HG02885 (cell line): Measurements from ENCODE around the gene TCEANC2.
"Not testable (repeated sequence)": the region's sequence is repeated elsewhere in the genome, so short reads cannot be mapped to it uniquely, and the experiment has no call there.

Experiments
- ATAC-seq: cut with Tn5 transposase; IDR thresholded peaks from one replicate; pipeline ENCODE4 v1.9.1; 2021; ENCODE audit warnings: mild to moderate bottlenecking; ENCODE audit not compliant: unreplicated experiment, poor library complexity

The TCEANC2 gene

GRCh38 chr1:54052934-54053744 lies at the start of gene TCEANC2, which contains the start of gene TMEM59:
Gene TCEANC2 (plus strand): TSS chr1:54053608. CDS start chr1:54054423, 815 bp downstream.
Gene TMEM59 (minus strand): TSS chr1:54053204. CDS start chr1:54053188, 16 bp downstream.
- peak; percentile 93 for ATAC-seq

DNA sequence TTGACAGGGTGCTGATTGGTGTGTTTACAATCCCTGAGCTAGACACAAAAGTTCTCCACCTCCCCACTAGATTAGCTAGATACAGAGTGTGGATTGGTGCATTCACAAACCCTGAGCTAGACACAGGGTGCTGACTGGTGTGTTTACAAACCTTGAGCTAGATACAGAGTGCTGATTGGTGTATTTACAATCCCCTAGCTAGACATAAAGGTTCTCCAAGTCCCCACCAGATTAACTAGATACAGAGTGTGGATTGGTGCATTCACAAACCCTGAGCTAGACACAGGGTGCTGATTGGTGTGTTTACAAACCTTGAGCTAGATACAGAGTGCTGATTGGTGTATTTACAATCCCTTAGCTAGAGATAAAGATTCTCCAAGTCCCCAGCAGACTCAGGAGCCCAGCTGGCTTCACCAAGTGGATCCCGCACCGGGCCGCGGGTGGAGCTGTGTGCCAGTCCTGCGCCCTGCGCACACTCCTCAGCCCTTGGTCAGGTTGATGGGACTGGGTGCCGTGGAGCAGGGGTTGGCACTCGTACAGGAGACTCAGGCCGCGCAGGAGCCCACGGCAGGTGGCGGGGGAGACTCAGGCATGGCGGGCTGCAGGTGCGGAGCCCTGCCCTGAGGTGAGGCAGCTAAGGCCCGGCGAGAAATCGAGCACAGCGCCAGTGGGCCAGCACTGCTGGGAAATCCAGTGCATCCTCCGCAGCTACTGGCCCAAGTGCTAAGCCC lies 49.5 kb upstream of the TCEANC2 start:
- ATAC-seq: not testable (repeated sequence)

DNA sequence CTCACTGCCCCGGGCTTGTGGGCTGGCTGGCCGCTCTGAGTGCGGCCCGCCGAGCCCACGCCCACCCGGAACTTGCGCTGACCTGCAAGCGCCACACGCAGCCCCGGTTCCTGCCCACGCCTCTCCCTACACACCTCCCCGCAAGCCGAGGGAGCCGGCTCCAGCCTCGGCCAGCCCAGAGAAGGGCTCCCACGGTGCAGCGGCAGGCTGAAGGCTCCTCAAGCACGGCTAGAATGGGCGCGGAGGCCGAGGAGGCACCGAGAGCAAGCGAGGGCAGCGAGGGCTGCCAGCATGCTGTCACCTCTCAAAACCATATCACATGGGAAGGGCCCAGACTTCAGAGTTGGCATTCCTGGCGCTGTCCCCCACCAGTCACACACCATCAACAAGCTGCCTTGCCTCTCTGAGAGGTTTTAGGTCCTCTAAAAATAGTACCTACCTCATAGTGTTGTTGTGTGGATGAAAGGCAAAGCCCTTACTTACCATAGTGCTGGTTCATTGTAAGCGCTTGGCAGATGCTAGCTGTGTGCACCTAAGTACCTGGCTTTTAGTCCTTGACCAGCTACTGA lies 48.8 kb upstream of the TCEANC2 start:
- ATAC-seq: no peak

- no peak for ATAC-seq
Observed at GRCh38 chr1:54006508-54006907, 46.9 kb upstream of the TCEANC2 start.

- ATAC-seq: no peak
Observed at GRCh38 chr1:54007613-54008012, 45.8 kb upstream of the TCEANC2 start.

DNA sequence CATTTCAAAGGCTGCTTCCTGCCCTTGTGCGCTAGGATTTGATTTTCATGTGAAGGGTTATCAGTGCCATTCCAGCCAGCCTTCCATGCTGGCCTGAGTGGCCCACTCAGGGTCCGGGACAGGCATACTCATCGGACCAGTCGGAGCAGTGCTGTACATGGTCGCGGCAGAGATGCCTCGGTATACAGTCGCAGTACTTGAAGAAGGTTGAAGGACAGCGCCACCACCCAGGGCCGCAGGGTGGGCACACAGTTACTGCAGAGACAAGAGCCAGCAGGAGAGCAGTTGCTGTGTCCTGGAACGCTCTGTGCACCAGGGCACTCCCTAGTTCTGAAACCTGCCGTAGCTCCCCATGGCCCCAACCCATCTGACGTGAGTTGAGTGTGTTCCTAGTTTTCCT lies 44.5 kb upstream of the TCEANC2 start:
- ATAC-seq: no peak

- no peak for ATAC-seq
Observed at GRCh38 chr1:54009406-54009805, 44.0 kb upstream of the TCEANC2 start.

DNA sequence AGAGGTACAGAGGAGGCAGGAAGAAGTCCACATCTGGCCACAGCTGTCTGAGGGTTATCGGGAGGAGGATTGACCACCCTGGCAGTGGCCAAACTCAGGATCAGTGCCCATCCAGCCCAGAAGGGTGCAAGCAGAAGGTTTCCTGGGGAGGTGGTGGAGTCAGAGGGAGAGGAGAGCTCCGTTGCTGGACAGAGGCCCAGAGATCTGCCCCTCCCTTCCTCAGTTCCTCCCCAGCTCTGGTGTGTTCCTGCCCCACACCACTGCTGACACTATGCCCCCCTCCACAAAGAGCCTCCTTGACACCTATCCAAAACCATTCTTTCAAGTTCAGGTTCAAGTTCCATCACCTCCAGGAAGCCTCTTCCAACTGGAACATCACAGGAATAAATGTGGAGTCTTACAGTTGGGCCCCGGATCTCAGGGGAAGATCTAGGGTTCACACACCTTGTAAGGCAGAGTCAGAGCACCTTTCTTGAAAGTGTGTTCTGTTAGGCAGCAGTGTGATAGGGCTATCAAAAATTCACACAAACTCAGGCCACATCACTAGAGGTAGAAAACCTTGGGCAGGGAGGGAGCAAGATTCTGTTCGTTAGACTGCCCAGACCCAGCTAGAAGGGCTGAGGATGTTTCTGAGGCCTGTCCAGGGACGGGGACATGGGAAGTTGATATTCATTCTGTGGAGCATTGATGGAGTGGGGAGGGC lies 42.8 kb upstream of the TCEANC2 start:
- ATAC-seq: no peak

DNA sequence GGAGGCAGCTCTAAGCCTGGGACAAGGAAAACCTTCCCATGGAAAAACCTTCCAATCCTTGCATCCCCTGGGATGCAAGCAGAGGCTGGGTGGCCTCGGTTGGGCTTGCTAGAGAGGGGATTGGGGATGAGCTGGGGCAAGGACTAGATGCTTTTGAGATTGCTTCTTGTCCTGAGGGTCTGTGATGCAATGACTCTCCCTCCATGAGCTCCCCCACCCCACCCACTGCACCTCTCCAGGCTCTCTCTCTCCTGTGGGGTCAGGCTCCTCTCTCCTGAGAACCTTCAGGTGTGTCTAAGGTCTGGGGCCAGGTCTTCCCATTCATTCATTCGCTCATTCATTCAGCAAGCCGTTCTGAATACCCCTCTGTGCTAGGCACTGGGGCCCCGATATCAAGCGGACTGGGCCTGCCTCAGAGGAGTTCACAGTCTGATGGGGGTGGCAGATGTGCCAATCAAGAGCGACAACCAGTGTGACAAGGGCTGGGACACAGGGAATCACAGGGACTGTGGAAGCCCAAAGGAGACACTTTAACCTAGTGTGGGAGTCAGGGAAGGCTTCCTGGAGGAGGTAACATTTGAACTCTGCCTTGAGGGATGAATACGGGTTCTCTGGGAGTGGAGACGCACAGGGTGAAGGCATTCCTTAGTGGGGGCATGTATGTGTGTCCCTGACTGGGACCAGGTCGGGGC lies 41.9 kb upstream of the TCEANC2 start:
- ATAC-seq: no peak

- ATAC-seq: no peak
Observed at GRCh38 chr1:54012008-54012325, 41.4 kb upstream of the TCEANC2 start.

DNA sequence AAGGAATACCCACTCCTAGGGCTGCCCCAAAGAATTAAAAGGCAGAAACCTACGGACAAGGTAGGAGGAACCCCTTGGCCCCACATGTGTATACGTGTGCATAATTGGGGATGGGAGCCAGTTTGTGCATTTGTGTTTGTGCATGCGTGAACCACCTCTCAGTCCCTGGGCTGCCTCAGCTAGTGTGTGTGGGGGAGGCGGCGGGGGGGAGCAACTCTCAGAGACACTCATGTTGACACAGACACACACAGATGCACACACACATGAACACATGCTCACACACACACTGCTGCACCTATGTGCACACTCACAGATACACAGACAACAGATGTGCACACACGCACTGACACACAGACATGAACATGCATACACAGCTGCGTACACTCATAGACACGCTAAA lies 40.5 kb upstream of the TCEANC2 start:
- ATAC-seq: no peak

- no peak for ATAC-seq
Observed at GRCh38 chr1:54013393-54014008, 39.9 kb upstream of the TCEANC2 start.

GRCh38 chr1:54014009-54014629 lies 39.3 kb upstream of the TCEANC2 start:
- ATAC-seq: no peak

GRCh38 chr1:54016343-54017282 lies 36.8 kb upstream of the TCEANC2 start:
- ATAC-seq: no peak

DNA sequence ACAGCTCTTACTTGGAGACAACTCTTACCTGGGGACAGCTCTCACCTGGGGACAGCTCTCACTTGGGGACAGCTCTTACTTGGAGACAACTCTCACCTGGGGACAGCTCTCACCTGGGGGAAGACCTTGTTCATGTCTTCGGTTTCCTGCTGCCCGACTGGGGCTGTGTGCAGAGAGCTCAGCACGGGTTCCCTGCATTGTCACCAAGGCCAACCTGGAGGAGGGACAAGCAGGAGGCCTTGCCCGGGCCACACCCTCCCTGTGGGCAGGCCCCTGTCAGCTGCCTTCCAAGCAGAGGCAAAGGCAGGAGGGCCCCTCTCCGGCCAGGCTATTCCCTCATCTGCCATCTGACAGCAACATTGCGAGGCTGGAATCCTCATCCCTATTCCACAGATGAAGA lies 35.4 kb upstream of the TCEANC2 start, which contains the start of gene LDLRAD1:
LDLRAD1 (minus strand) TSS at position 208 of the 400 bp plus-strand sequence; CDS start at position 134, 74 bp downstream.
- no peak for ATAC-seq

DNA sequence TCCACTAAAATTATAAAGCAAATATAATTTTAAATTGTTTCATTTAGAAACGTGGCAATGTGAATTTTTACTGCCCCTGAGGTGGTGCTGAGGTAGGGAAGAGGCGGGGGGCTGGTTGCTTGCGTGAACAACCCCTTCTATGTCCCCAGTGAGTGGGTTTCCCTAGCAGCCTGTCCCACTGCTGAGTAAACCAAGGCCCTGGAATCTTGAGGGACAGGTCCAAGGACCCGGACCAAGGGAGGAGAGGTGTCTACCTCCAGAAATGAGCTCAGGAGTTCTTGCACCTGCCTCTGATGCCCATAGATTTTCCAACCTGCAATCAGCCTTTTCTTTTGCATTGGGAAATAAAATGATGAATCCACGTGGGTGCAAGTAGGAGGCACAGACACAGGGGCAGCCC lies 34.8 kb upstream of the TCEANC2 start:
- ATAC-seq: no peak

- ATAC-seq: not testable (repeated sequence)
Observed at GRCh38 chr1:54019562-54020176, 33.7 kb upstream of the TCEANC2 start.

GRCh38 chr1:54024358-54024757 lies 29.1 kb upstream of the TCEANC2 start:
- no peak for ATAC-seq
